WTC11 (cell line): ENCODE data around the gene NRXN3.

ENCODE experiments used
- E2F1 ChIP-seq: sonication (generic); formaldehyde crosslinking; IDR thresholded peaks from 2 replicates; pipeline ENCODE4 v1.8.0; 2022; ENCODE audit warnings: mild to moderate bottlenecking, missing genetic modification reagents
- IRF1 ChIP-seq: sonication (generic); formaldehyde crosslinking; IDR thresholded peaks from 2 replicates; pipeline ENCODE4 v1.8.0; 2023; ENCODE audit warnings: missing genetic modification reagents
- JUN ChIP-seq: sonication (generic); formaldehyde crosslinking; IDR thresholded peaks from 2 replicates; pipeline ENCODE4 v1.8.0; 2023; ENCODE audit warnings: mild to moderate bottlenecking, missing genetic modification reagents
- KAT7 ChIP-seq: sonication (generic); formaldehyde crosslinking; IDR thresholded peaks from 2 replicates; pipeline ENCODE4 v1.8.1; 2023; ENCODE audit warnings: missing genetic modification reagents, mild to moderate bottlenecking, borderline replicate concordance
- NFE2L1 ChIP-seq: sonication (generic); formaldehyde crosslinking; IDR thresholded peaks from 2 replicates; pipeline ENCODE4 v1.8.1; 2023; ENCODE audit warnings: missing genetic modification reagents
- NR2C2 ChIP-seq: sonication (generic); formaldehyde crosslinking; IDR thresholded peaks from 2 replicates; pipeline ENCODE4 v1.8.0; 2022; ENCODE audit warnings: mild to moderate bottlenecking, missing genetic modification reagents
- RELA ChIP-seq: sonication (generic); formaldehyde crosslinking; IDR thresholded peaks from 2 replicates; pipeline ENCODE4 v1.8.1; 2022; ENCODE audit warnings: missing genetic modification reagents, mild to moderate bottlenecking, borderline replicate concordance
- TEAD4 ChIP-seq: sonication (generic); formaldehyde crosslinking; IDR thresholded peaks from 2 replicates; pipeline ENCODE4 v1.8.0; 2022; ENCODE audit warnings: mild to moderate bottlenecking, missing genetic modification reagents
- TF ChIP-seq, protein P1 (sequence below): fragments of 200-600 bp; IDR thresholded peaks from 2 replicates; pipeline ENCODE4 v1.8.0; 2022; ENCODE audit warnings: antibody characterized with exemption
- TF ChIP-seq, protein P2 (sequence below): sonication (generic); formaldehyde crosslinking; IDR thresholded peaks from 2 replicates; pipeline ENCODE4 v1.8.1; 2023; ENCODE audit warnings: mild to moderate bottlenecking, missing genetic modification reagents, moderate library complexity

DNA sequence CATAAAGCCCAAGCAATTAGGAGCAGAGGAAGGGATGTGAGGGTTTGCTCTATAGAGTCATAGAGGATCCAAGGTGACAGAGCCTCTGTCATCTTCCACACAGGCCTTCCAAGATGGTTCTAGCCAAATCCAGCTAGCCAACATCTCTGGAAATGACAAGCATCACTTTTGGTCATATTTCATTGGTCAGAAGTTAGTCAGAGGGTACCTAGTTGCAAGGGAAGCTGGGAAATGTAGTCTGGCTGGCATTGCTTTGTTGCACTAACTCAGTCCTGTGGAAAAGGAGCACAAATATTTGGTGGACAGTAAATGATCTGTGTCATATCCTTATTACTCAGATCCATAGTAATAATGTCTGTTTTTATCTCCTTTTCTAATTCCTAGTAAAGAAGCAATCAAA is 715.7 kb downstream of the NRXN3 start:
- TF ChIP-seq JUN (CRISPR knock-in tag) (no peak), KAT7 (CRISPR knock-in tag) (no peak), RELA (CRISPR knock-in tag) (no peak), E2F1 (CRISPR knock-in tag) (no peak), NR2C2 (CRISPR knock-in tag) (no peak), IRF1 (no peak), TEAD4 (CRISPR knock-in tag) (no peak), NFE2L1 (no peak)
- TF ChIP-seq, protein P1, sequence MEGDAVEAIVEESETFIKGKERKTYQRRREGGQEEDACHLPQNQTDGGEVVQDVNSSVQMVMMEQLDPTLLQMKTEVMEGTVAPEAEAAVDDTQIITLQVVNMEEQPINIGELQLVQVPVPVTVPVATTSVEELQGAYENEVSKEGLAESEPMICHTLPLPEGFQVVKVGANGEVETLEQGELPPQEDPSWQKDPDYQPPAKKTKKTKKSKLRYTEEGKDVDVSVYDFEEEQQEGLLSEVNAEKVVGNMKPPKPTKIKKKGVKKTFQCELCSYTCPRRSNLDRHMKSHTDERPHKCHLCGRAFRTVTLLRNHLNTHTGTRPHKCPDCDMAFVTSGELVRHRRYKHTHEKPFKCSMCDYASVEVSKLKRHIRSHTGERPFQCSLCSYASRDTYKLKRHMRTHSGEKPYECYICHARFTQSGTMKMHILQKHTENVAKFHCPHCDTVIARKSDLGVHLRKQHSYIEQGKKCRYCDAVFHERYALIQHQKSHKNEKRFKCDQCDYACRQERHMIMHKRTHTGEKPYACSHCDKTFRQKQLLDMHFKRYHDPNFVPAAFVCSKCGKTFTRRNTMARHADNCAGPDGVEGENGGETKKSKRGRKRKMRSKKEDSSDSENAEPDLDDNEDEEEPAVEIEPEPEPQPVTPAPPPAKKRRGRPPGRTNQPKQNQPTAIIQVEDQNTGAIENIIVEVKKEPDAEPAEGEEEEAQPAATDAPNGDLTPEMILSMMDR, result no peak
- TF ChIP-seq, protein P2, sequence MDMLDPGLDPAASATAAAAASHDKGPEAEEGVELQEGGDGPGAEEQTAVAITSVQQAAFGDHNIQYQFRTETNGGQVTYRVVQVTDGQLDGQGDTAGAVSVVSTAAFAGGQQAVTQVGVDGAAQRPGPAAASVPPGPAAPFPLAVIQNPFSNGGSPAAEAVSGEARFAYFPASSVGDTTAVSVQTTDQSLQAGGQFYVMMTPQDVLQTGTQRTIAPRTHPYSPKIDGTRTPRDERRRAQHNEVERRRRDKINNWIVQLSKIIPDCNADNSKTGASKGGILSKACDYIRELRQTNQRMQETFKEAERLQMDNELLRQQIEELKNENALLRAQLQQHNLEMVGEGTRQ (CRISPR knock-in tag), result peak; percentile 54; the same call in 1 of the 2 replicates
